WTC11 (cell line): ENCODE measurements around the gene TMEM117. TPM values are rescaled to one million over a fixed set of nuclear protein-coding genes. Genes with fewer than 3 reads are reported as not detected.

Experiments used
- ATAC-seq: fragments of 200-7000 bp; cut with Tn5 transposase; 2 replicates; pipeline ENCODE4 v1.10.0; 2021; ENCODE audit warnings: mild to moderate bottlenecking, moderate library complexity
- CTCF ChIA-PET: fragments of 300-600 bp; sonication (Branson Sonifier 250); formaldehyde crosslinking; loops from one replicate; lab custom pipeline; 2021; ENCODE audit warnings: antibody characterized with exemption; lab: Charles Lee
- POLR2A ChIA-PET: fragments of 350-600 bp; sonication (Branson Sonifier 250); formaldehyde crosslinking; loops from one replicate; lab custom pipeline; 2021; ENCODE audit warnings: antibody characterized with exemption; lab: Charles Lee
- DNase-seq: peaks from one replicate; pipeline ENCODE4 v3.0.0; 2021; ENCODE audit warnings: low spot score
- H3K27ac Mint-ChIP-seq: 2 replicates; pipeline ENCODE4 v1.8.0; 2021; ENCODE audit warnings: mixed read lengths
- H3K27me3 Mint-ChIP-seq: 2 replicates; pipeline ENCODE4 v1.8.0; 2021; ENCODE audit warnings: low read depth, mild to moderate bottlenecking, moderate library complexity, mixed read lengths
- H3K36me3 Mint-ChIP-seq: 2 replicates; pipeline ENCODE4 v1.8.0; 2021; ENCODE audit warnings: mixed read lengths
- H3K4me1 Mint-ChIP-seq: 2 replicates; pipeline ENCODE4 v1.8.0; 2022; ENCODE audit warnings: mixed read lengths
- H3K4me3 Mint-ChIP-seq: 2 replicates; pipeline ENCODE4 v1.8.0; 2021; ENCODE audit warnings: mild to moderate bottlenecking, moderate library complexity, mixed read lengths
- H3K9me3 Mint-ChIP-seq: 2 replicates; pipeline ENCODE4 v1.8.0; 2021; ENCODE audit warnings: mixed read lengths
- CBFB ChIP-seq: sonication (generic); formaldehyde crosslinking; IDR thresholded peaks from 2 replicates; pipeline ENCODE4 v1.8.1; 2022; ENCODE audit warnings: mild to moderate bottlenecking, low read depth, missing genetic modification reagents
- CREB1 ChIP-seq: sonication (generic); formaldehyde crosslinking; IDR thresholded peaks from 2 replicates; pipeline ENCODE4 v1.8.0; 2023; ENCODE audit warnings: mild to moderate bottlenecking, missing genetic modification reagents
- ESRRA ChIP-seq: sonication (generic); formaldehyde crosslinking; IDR thresholded peaks from 2 replicates; pipeline ENCODE4 v1.8.1; 2022; ENCODE audit warnings: mild to moderate bottlenecking, missing genetic modification reagents, borderline replicate concordance
- FOXP1 ChIP-seq: sonication (generic); formaldehyde crosslinking; IDR thresholded peaks from 2 replicates; pipeline ENCODE4 v1.8.0; 2022; ENCODE audit warnings: missing genetic modification reagents, mild to moderate bottlenecking, moderate library complexity, borderline replicate concordance
- GRHL2 ChIP-seq: fragments of 250-450 bp; sonication (Bioruptor Pico); IDR thresholded peaks from 2 replicates; pipeline ENCODE4 v1.8.0; 2022; ENCODE audit warnings: mild to moderate bottlenecking, moderate library complexity; ENCODE audit not compliant: insufficient replicate concordance, severe bottlenecking
- JUN ChIP-seq: sonication (generic); formaldehyde crosslinking; IDR thresholded peaks from 2 replicates; pipeline ENCODE4 v1.8.0; 2023; ENCODE audit warnings: mild to moderate bottlenecking, missing genetic modification reagents
- MXD4 ChIP-seq: fragments of 250-450 bp; sonication (Bioruptor Pico); IDR thresholded peaks from 2 replicates; pipeline ENCODE4 v1.8.0; 2021; ENCODE audit warnings: mild to moderate bottlenecking, moderate library complexity, borderline replicate concordance
- NFATC4 ChIP-seq: fragments of 250-450 bp; sonication (Bioruptor Pico); IDR thresholded peaks from 2 replicates; pipeline ENCODE4 v1.9.0; 2021; ENCODE audit warnings: mild to moderate bottlenecking
- NFYB ChIP-seq: sonication (generic); formaldehyde crosslinking; conservative IDR thresholded peaks from 2 replicates; pipeline ENCODE4 v1.8.0; 2022; ENCODE audit warnings: low read depth, missing genetic modification reagents
- NR3C1 ChIP-seq: sonication (generic); formaldehyde crosslinking; conservative IDR thresholded peaks from 2 replicates; pipeline ENCODE4 v1.8.1; 2023; ENCODE audit warnings: low read depth, mild to moderate bottlenecking, missing genetic modification reagents
- SOX15 ChIP-seq: fragments of 250-450 bp; sonication (Bioruptor Pico); IDR thresholded peaks from 2 replicates; pipeline ENCODE4 v1.9.0; 2021; ENCODE audit warnings: mild to moderate bottlenecking
- ZNF671 ChIP-seq: fragments of 250-450 bp; sonication (Bioruptor Pico); IDR thresholded peaks from 2 replicates; pipeline ENCODE4 v1.8.0; 2021; ENCODE audit warnings: mild to moderate bottlenecking
- total RNA-seq: library from RNA; stranded (reverse); gene quantifications from 3 replicates; pipeline ENCODE4 v1.2.3, GENCODE V29; 2021
- TF ChIP-seq, protein P1 (sequence below): fragments of 250-450 bp; sonication (Bioruptor Pico); IDR thresholded peaks from 2 replicates; pipeline ENCODE4 v1.9.0; 2021; ENCODE audit warnings: moderate library complexity, mild to moderate bottlenecking, inconsistent platforms, borderline replicate concordance
- TF ChIP-seq, protein P2 (sequence below): sonication (generic); formaldehyde crosslinking; IDR thresholded peaks from 2 replicates; pipeline ENCODE4 v1.8.0; 2022; ENCODE audit warnings: mild to moderate bottlenecking, missing genetic modification reagents
- TF ChIP-seq, protein P3 (sequence below): fragments of 200-600 bp; IDR thresholded peaks from 2 replicates; pipeline ENCODE4 v1.8.0; 2022; ENCODE audit warnings: antibody characterized with exemption
- TF ChIP-seq, protein P4 (sequence below): fragments of 250-450 bp; sonication (Bioruptor Pico); conservative IDR thresholded peaks from 2 replicates; pipeline ENCODE4 v1.9.0; 2021; ENCODE audit warnings: mild to moderate bottlenecking
- TF ChIP-seq, protein P5 (sequence below): sonication (generic); formaldehyde crosslinking; IDR thresholded peaks from 2 replicates; pipeline ENCODE4 v1.8.0; 2023; ENCODE audit warnings: mild to moderate bottlenecking, missing genetic modification reagents

Gene TMEM117
- total RNA-seq, 1 experiment from 2014 or later: 1.5 TPM

DNA sequence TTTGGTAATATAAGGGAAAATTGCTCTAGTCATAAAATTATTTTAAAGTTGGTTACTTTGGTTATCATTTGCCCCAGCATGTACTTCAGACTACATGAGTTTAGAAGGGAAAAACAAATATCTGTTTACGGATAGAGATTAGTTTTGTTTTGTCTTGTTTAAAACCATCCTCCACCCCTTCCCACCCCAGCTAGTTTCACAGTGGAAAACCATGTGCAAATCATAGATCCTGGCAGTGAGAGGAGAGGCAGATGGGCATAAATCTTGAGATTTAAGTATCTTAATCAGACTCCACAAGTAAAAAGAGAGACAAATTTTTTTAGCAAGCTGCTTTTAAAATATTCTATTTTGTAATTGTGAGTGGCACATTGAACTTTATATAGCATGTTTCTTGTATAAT is 424.7 kb downstream of the TMEM117 start:
- Mint-ChIP-seq H3K4me1 (peaks cover 6% of the 10 kb centered on the region), H3K4me3 (no peak overlapping the region), H3K36me3 (no peaks in the 10 kb centered on the region), H3K27ac (no peak overlapping the region), H3K27me3 (no peaks in the 10 kb centered on the region), H3K9me3 (no peaks in the 10 kb centered on the region)
- POLR2A ChIA-PET: no interaction called here
- ATAC-seq: no peak
- CTCF ChIA-PET: interaction anchor here (0.7 kb wide), 1 partner anchor 688 kb away, joined by 3 read pairs; no protein-coding TSS in a partner anchor
- DNase-seq: no peak
- TF ChIP-seq, protein P1, sequence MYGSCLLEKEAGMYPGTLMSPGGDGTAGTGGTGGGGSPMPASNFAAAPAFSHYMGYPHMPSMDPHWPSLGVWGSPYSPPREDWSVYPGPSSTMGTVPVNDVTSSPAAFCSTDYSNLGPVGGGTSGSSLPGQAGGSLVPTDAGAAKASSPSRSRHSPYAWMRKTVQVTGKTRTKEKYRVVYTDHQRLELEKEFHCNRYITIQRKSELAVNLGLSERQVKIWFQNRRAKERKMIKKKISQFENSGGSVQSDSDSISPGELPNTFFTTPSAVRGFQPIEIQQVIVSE (CRISPR knock-in tag): no peak
- TF ChIP-seq JUN: no peak
- TF ChIP-seq CBFB: no peak
- TF ChIP-seq, protein P2, sequence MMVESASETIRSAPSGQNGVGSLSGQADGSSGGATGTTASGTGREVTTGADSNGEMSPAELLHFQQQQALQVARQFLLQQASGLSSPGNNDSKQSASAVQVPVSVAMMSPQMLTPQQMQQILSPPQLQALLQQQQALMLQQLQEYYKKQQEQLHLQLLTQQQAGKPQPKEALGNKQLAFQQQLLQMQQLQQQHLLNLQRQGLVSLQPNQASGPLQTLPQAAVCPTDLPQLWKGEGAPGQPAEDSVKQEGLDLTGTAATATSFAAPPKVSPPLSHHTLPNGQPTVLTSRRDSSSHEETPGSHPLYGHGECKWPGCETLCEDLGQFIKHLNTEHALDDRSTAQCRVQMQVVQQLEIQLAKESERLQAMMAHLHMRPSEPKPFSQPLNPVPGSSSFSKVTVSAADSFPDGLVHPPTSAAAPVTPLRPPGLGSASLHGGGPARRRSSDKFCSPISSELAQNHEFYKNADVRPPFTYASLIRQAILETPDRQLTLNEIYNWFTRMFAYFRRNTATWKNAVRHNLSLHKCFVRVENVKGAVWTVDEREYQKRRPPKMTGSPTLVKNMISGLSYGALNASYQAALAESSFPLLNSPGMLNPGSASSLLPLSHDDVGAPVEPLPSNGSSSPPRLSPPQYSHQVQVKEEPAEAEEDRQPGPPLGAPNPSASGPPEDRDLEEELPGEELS (CRISPR knock-in tag): no peak
- no peak for TF ChIP-seq ESRRA (CRISPR knock-in tag)
- no peak for TF ChIP-seq GRHL2
- TF ChIP-seq, protein P3, sequence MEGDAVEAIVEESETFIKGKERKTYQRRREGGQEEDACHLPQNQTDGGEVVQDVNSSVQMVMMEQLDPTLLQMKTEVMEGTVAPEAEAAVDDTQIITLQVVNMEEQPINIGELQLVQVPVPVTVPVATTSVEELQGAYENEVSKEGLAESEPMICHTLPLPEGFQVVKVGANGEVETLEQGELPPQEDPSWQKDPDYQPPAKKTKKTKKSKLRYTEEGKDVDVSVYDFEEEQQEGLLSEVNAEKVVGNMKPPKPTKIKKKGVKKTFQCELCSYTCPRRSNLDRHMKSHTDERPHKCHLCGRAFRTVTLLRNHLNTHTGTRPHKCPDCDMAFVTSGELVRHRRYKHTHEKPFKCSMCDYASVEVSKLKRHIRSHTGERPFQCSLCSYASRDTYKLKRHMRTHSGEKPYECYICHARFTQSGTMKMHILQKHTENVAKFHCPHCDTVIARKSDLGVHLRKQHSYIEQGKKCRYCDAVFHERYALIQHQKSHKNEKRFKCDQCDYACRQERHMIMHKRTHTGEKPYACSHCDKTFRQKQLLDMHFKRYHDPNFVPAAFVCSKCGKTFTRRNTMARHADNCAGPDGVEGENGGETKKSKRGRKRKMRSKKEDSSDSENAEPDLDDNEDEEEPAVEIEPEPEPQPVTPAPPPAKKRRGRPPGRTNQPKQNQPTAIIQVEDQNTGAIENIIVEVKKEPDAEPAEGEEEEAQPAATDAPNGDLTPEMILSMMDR: no peak
- no peak for TF ChIP-seq MXD4 (CRISPR knock-in tag)
- TF ChIP-seq ZNF671 (CRISPR knock-in tag): no peak
- TF ChIP-seq NFYB (CRISPR knock-in tag): no peak
- TF ChIP-seq, protein P4, sequence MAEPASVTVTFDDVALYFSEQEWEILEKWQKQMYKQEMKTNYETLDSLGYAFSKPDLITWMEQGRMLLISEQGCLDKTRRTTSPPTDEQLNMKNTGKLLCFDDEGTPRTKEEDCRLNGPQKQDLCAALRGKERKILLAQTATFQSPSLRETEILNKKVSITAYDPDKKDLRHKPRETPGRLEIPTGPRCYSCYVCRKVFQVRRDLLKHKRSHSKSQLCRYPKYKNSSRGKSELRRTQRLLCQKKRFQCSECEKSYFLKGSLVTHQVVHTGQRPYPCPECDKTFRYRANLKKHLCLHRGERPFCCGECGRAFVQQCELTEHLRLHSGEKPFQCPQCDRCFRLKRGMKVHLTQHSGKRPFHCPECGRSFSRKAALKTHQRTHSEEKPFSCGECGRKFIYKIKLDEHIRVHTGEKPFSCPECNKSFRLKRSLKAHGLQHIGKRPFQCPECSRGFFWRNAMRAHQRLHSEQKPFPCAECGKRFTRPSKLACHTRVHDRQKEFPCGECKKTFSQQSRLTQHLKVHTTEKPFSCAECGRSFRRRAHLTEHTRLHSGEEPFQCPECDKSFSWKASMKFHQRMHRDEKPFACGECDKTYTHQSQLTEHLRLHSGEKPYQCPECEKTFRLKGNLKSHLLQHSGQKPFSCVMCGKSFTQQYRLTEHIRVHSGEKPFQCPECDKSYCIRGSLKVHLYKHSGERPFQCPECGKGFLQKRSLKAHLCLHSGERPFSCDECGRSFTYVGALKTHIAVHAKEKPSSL (CRISPR knock-in tag): no peak
- no peak for TF ChIP-seq CREB1 (CRISPR knock-in tag)
- no peak for TF ChIP-seq NR3C1 (CRISPR knock-in tag)
- TF ChIP-seq, protein P5, sequence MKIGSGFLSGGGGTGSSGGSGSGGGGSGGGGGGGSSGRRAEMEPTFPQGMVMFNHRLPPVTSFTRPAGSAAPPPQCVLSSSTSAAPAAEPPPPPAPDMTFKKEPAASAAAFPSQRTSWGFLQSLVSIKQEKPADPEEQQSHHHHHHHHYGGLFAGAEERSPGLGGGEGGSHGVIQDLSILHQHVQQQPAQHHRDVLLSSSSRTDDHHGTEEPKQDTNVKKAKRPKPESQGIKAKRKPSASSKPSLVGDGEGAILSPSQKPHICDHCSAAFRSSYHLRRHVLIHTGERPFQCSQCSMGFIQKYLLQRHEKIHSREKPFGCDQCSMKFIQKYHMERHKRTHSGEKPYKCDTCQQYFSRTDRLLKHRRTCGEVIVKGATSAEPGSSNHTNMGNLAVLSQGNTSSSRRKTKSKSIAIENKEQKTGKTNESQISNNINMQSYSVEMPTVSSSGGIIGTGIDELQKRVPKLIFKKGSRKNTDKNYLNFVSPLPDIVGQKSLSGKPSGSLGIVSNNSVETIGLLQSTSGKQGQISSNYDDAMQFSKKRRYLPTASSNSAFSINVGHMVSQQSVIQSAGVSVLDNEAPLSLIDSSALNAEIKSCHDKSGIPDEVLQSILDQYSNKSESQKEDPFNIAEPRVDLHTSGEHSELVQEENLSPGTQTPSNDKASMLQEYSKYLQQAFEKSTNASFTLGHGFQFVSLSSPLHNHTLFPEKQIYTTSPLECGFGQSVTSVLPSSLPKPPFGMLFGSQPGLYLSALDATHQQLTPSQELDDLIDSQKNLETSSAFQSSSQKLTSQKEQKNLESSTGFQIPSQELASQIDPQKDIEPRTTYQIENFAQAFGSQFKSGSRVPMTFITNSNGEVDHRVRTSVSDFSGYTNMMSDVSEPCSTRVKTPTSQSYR (CRISPR knock-in tag): no peak
- TF ChIP-seq NFATC4 (CRISPR knock-in tag): no peak

DNA sequence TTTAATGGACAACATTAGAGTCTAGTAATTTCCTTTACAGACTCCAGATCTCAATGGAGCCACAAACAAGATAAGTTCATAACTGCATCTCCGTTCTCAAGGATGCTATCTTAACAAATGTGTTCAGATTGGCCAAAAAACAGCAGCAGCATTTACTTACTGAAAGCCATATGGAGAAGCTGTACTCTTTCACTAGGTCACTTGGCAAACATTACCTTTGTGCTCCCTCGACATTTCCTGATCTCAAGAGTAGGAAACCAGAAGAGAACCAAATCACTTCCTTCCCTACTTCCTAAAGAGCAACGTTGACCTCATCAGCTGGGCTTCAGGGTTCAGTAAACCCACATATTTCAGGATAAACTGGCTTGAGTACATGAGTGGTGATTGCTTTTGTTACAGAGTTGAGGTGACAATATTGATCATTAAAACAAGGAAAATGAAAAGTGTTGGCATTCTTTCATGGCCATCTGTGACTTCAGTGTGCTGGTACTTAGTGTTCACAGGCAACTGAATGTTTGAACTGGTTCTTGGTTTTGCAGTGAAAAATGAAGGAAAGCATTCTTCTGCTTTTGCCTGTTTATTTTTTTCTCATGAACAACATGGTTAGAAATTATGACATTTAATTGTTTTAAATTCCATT is 449.6 kb downstream of the TMEM117 start:
- peaks cover 15% of the 10 kb centered on the region; the same call in 1 of the 2 replicates for H3K9me3 Mint-ChIP-seq
- no peak overlapping the region for H3K4me3 Mint-ChIP-seq
- H3K27me3 Mint-ChIP-seq: no peaks in the 10 kb centered on the region; the same call in 1 of the 2 replicates
- CTCF ChIA-PET: no interaction called here
- no peak for TF ChIP-seq SOX15 (CRISPR knock-in tag)
- TF ChIP-seq FOXP1 (CRISPR knock-in tag): no peak
- TF ChIP-seq, all 79 proteins: peak for 0
- Mint-ChIP-seq H3K4me1 (no peaks in the 10 kb centered on the region), H3K27ac (no peak overlapping the region), H3K36me3 (no peaks in the 10 kb centered on the region)
- DNase-seq: no peak
- POLR2A ChIA-PET: no interaction called here
- no peak for ATAC-seq
